A549 (cell line): ENCODE measurements around the gene FOXO1. TPM values are rescaled to one million over a fixed set of nuclear protein-coding genes. Genes with fewer than 3 reads are reported as not detected.
A peak's percentile ranks its signal among the peaks of the same experiment; 100 is the strongest.

Source experiments
- ATAC-seq, 2 experiments: fragments of 200-7000 bp in 1 of 2; fragments of >200 bp in 1 of 2; cut with Nextera tagmentation in 1 of 2; cut with Tn5 transposase in 1 of 2; 3 replicates each; pipeline versions ENCODE4 v1.8.0 to v1.9.1; 2018 to 2020; ENCODE audit warnings: mild to moderate bottlenecking in 1 of 2, moderate library complexity in 1 of 2
- CTCF ChIA-PET: fragments of 300-600 bp; sonication (Branson Sonifier 250); formaldehyde crosslinking; extraction: SDS; loops from one replicate; lab custom pipeline; 2021; ENCODE audit warnings: antibody characterized with exemption, inconsistent platforms; lab: Yijun Ruan, JAX
- POLR2A ChIA-PET: fragments of 350-600 bp; formaldehyde crosslinking; extraction: SDS; loops from one replicate; lab custom pipeline; 2021; ENCODE audit warnings: antibody characterized with exemption, inconsistent platforms; lab: Yijun Ruan, JAX
- DNase-seq, 2 experiments: peaks; one replicate each; pipeline versions ENCODE4 v3.0.0 to v3.0.0-alpha.2; 2011 to 2016; ENCODE audit warnings: low read depth in 1 of 2, low spot score in 1 of 2
- FAIRE-seq: peaks from 2 replicates; lab custom pipeline; 2011; peaks lifted over from hg19 to GRCh38; lab: Jason Lieb, UNC
- H3K27ac ChIP-seq, 2 experiments: fragments of >200 bp; sonication (Bioruptor Twin); formaldehyde crosslinking; 3 replicates each; pipeline ENCODE4 v1.5.1; 2016 to 2017
- H3K4me1 ChIP-seq: fragments of >200 bp; sonication (Bioruptor Twin); formaldehyde crosslinking; 3 replicates; pipeline ENCODE4 v1.6.1; 2016
- H3K4me2 ChIP-seq: fragments of >200 bp; sonication (Bioruptor Twin); formaldehyde crosslinking; 3 replicates; pipeline ENCODE4 v1.6.1; 2016
- H3K4me3 ChIP-seq: fragments of >200 bp; sonication (Bioruptor Twin); formaldehyde crosslinking; 3 replicates; pipeline ENCODE4 v1.5.1; 2016
- H3K9me3 ChIP-seq: fragments of >200 bp; sonication (Bioruptor Twin); formaldehyde crosslinking; 3 replicates; pipeline ENCODE4 v1.6.1; 2016
- CBX2 ChIP-seq: fragments of 200-600 bp; sonication (generic); IDR thresholded peaks from 2 replicates; pipeline ENCODE4 v1.6.1; 2016; ENCODE audit warnings: low read depth, mild to moderate bottlenecking, borderline replicate concordance
- CHD4 ChIP-seq: fragments of 200-600 bp; sonication (generic); IDR thresholded peaks from 2 replicates; pipeline ENCODE4 v1.6.1; 2016; ENCODE audit warnings: antibody characterized with exemption, mild to moderate bottlenecking, borderline replicate concordance
- ELK1 ChIP-seq: fragments of 150-350 bp; IDR thresholded peaks from 2 replicates; pipeline ENCODE4 v1.6.1; 2014; ENCODE audit warnings: low read depth, mild to moderate bottlenecking, low read length
- FOSB ChIP-seq: fragments of 250-450 bp; sonication (Bioruptor Pico); IDR thresholded peaks from 2 replicates; pipeline ENCODE4 v1.5.0; 2020; ENCODE audit warnings: mild to moderate bottlenecking, moderate library complexity
- HDAC2 ChIP-seq: fragments of 200-600 bp; sonication (generic); IDR thresholded peaks from 2 replicates; pipeline ENCODE4 v1.6.1; 2016
- HEYL ChIP-seq: fragments of 250-450 bp; sonication (Bioruptor Pico); IDR thresholded peaks from 2 replicates; pipeline ENCODE4 v1.8.0; 2021; ENCODE audit warnings: mild to moderate bottlenecking, moderate library complexity
- HOXA7 ChIP-seq: fragments of 250-450 bp; sonication (Bioruptor Pico); IDR thresholded peaks from 2 replicates; pipeline ENCODE4 v1.5.0; 2020; ENCODE audit warnings: mild to moderate bottlenecking, moderate library complexity
- HOXB5 ChIP-seq: fragments of 250-450 bp; sonication (Bioruptor Pico); IDR thresholded peaks from 2 replicates; pipeline ENCODE4 v1.5.0; 2020; ENCODE audit warnings: mild to moderate bottlenecking, moderate library complexity
- JUNB ChIP-seq: fragments of >200 bp; sonication (Bioruptor Twin); formaldehyde crosslinking; IDR thresholded peaks from 2 replicates; pipeline ENCODE4 v1.6.1; 2016
- MAX ChIP-seq: IDR thresholded peaks from 2 replicates; pipeline ENCODE4 v1.6.1; 2012
- MYC ChIP-seq: IDR thresholded peaks from 2 replicates; pipeline ENCODE4 v1.6.1; 2012; ENCODE audit warnings: mild to moderate bottlenecking, inconsistent platforms, low read length, improper control_type of control experiment, borderline replicate concordance
- NFE2L2 ChIP-seq: fragments of 150-350 bp; conservative IDR thresholded peaks from 2 replicates; pipeline ENCODE4 v1.6.1; 2014; ENCODE audit warnings: low read length
- NPAS2 ChIP-seq: fragments of 250-450 bp; sonication (Bioruptor Pico); IDR thresholded peaks from 2 replicates; pipeline ENCODE4 v1.8.0; 2022; ENCODE audit warnings: mild to moderate bottlenecking, moderate library complexity, borderline replicate concordance
- RAD21 ChIP-seq, 2 experiments: fragments of >200 bp in 1 of 2; sonication (Bioruptor Twin) in 1 of 2; formaldehyde crosslinking in 1 of 2; IDR thresholded peaks in 1 of 2; conservative IDR thresholded peaks in 1 of 2; 2 replicates in 1 of 2; 3 replicates in 1 of 2; pipeline ENCODE4 v1.6.1; 2012 to 2018; ENCODE audit warnings: inconsistent platforms in 1 of 2
- RARB ChIP-seq: fragments of 250-450 bp; sonication (Bioruptor Pico); IDR thresholded peaks from 2 replicates; pipeline ENCODE4 v1.8.0; 2021; ENCODE audit warnings: mild to moderate bottlenecking, moderate library complexity
- SMC3 ChIP-seq: fragments of >200 bp; sonication (Bioruptor Twin); formaldehyde crosslinking; IDR thresholded peaks from 3 replicates; pipeline ENCODE4 v1.6.1; 2018; ENCODE audit warnings: inconsistent platforms
- SREBF2 ChIP-seq: fragments of 450-650 bp; IDR thresholded peaks from 2 replicates; pipeline ENCODE4 v1.6.1; 2014; ENCODE audit warnings: mild to moderate bottlenecking, moderate library complexity
- ZSCAN20 ChIP-seq: fragments of 250-450 bp; sonication (Bioruptor Pico); IDR thresholded peaks from 2 replicates; pipeline ENCODE4 v1.8.0; 2022; ENCODE audit warnings: mild to moderate bottlenecking, moderate library complexity
- WGBS: methylation state at CpG from one replicate; pipeline ENCODE4 v1.1.6; 2017; ENCODE audit errors: missing lambda C conversion rate; 5-methylcytosine and 5-hydroxymethylcytosine counted together
- polyA plus RNA-seq, 4 experiments: library from polyadenylated mRNA; depleted of rRNA in 3 of 4; stranded (reverse); fragments of >200 nt; fragmentation: RNase III in 1 of 4; extraction: RNeasy Plus Mini Kit Qiagen cat#74134 plus additional on column Dnase treatment in 1 of 4; gene quantifications; 2 replicates in 3 of 4; 3 replicates in 1 of 4; pipeline ENCODE4 v1.2.3, GENCODE V29; 2011 to 2017
- TF ChIP-seq, protein P1 (sequence below): fragments of >200 bp; sonication (Bioruptor Twin); formaldehyde crosslinking; IDR thresholded peaks from 2 replicates; pipeline ENCODE4 v1.6.1; 2016
- TF ChIP-seq, protein P2 (sequence below): IDR thresholded peaks from 2 replicates; pipeline ENCODE4 v1.6.1; 2012

The FOXO1 gene
- polyA plus RNA-seq, 2 of the 4 experiments (the other 2 are of a cell fraction): 2.2 to 3.6 TPM

GRCh38 chr13:40589285-40590109 is 76.9 kb downstream of the FOXO1 start:
- TF ChIP-seq HDAC2: no peak
- no peak for TF ChIP-seq CBX2
- no peak for TF ChIP-seq ELK1
- no peak for TF ChIP-seq HOXA7 (CRISPR knock-in tag)
- TF ChIP-seq ZSCAN20: no peak
- no peak for TF ChIP-seq RAD21 (conservative IDR thresholded peaks at IDR 0.05 in 1 of 2, IDR thresholded peaks at IDR 0.05 in 1 of 2)
- TF ChIP-seq HEYL (CRISPR knock-in tag): no peak
- no peak for TF ChIP-seq NPAS2 (CRISPR knock-in tag)
- TF ChIP-seq SMC3: no peak
- TF ChIP-seq JUNB: no peak
- H3K4me2 ChIP-seq: no peak overlapping the region
- no peak overlapping the region for H3K27ac ChIP-seq

GRCh38 chr13:40588101-40588500 is 78.3 kb downstream of the FOXO1 start:
- POLR2A ChIA-PET: no interaction called here
- FAIRE-seq: no peak
- 0 out of 3 replicates have a peak, but pooled peaks cover 3% of the 10 kb centered on the region for H3K4me1 ChIP-seq

More at GRCh38 chr13:40589285-40590109, 76.9 kb downstream of the FOXO1 start:
- no peak for FAIRE-seq
- ChIA-PET CTCF (no interaction called here), POLR2A (no interaction called here)
- Histone ChIP-seq H3K4me1 (0 out of 3 replicates have a peak, but pooled peaks cover 3% of the 10 kb centered on the region), H3K9me3 (no peaks in the 10 kb centered on the region), H3K4me3 (no peak overlapping the region)
- peak in 1 of 2 experiments; percentile 11 for DNase-seq
- ATAC-seq: no peak
- 81% methylated on average over 4 of the region's 4 CpGs for WGBS

DNA sequence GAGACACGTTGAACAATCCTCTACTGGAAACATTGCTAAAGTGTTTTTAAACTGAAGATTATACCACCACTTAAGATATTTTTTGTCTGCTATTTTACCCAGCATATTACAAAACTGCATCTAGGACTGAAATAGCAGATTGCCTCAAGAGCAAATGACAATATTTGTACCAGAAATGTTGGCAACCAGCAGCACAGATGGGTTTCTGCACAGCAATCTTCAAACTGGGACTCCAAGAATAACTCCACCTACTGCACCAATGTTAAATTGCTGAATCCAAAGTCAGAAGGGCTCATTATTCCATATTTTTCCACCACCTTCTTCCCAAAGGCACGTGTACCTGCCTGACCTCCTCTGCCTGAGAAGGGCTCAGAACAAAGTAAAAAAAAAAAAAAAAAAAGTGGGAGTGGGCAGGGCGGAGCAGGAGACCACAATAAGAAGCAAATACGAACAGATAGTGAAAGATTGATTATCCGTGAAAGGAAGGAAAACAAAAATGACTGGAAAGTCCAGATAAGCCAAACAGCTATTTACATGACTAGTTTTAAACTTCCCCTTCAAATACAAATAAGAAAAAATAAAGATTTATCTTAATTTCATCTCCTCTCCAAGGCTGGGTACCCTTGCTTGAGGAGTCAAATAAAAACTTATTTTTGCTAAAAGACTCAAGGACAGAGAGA is 79.4 kb downstream of the FOXO1 start:
- H3K4me2 ChIP-seq: no peak overlapping the region
- CTCF ChIA-PET: no interaction called here
- DNase-seq (no peak), FAIRE-seq (no peak), ATAC-seq (no peak)
- no peak overlapping the region for H3K4me3 ChIP-seq
- peaks cover 9% of the 10 kb centered on the region; the same call in 1 of the 3 replicates for H3K9me3 ChIP-seq
- POLR2A ChIA-PET: no interaction called here
- TF ChIP-seq, protein P1, sequence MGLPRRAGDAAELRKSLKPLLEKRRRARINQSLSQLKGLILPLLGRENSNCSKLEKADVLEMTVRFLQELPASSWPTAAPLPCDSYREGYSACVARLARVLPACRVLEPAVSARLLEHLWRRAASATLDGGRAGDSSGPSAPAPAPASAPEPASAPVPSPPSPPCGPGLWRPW: no peak
- H3K27ac ChIP-seq: no peak overlapping the region
- WGBS: 85% methylated on average over 5 of the region's 5 CpGs
- 0 out of 3 replicates have a peak, but pooled peaks cover 3% of the 10 kb centered on the region for H3K4me1 ChIP-seq

More at GRCh38 chr13:40588101-40588500, 78.3 kb downstream of the FOXO1 start:
- WGBS: 92% methylated on average over 2 of the region's 2 CpGs
- Histone ChIP-seq H3K4me3 (no peak overlapping the region), H3K9me3 (peaks cover 6% of the 10 kb centered on the region; the same call in 1 of the 3 replicates), H3K27ac (no peak overlapping the region), H3K4me2 (no peak overlapping the region)
- CTCF ChIA-PET: no interaction called here
- no peak for DNase-seq
- ATAC-seq: no peak
- no peak for TF ChIP-seq FOSB
- TF ChIP-seq NFE2L2: no peak
- TF ChIP-seq SREBF2: no peak
- TF ChIP-seq, protein P2, sequence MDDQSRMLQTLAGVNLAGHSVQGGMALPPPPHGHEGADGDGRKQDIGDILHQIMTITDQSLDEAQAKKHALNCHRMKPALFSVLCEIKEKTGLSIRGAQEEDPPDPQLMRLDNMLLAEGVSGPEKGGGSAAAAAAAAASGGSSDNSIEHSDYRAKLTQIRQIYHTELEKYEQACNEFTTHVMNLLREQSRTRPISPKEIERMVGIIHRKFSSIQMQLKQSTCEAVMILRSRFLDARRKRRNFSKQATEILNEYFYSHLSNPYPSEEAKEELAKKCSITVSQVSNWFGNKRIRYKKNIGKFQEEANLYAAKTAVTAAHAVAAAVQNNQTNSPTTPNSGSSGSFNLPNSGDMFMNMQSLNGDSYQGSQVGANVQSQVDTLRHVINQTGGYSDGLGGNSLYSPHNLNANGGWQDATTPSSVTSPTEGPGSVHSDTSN: no peak
- TF ChIP-seq MAX: no peak
- no peak for TF ChIP-seq HOXB5 (CRISPR knock-in tag)
- TF ChIP-seq MYC: no peak
- no peak for TF ChIP-seq CHD4
- TF ChIP-seq RARB (CRISPR knock-in tag): no peak
- TF ChIP-seq, all 56 proteins: peak for 0
